K562 (cell line): Measurements from ENCODE around the gene GLUD1.

ENCODE experiments used
- CHD4 ChIP-seq: fragments of 200-600 bp; sonication (generic); IDR thresholded peaks from 3 replicates; pipeline ENCODE4 v1.6.1; 2012; ENCODE audit warnings: low read depth, mild to moderate bottlenecking, mixed read lengths, low read length, inconsistent platforms; ENCODE audit not compliant: insufficient read depth, insufficient replicate concordance, poor library complexity, severe bottlenecking
- EHMT2 ChIP-seq: fragments of 450-650 bp; IDR thresholded peaks from 2 replicates; pipeline ENCODE4 v1.6.1; 2018; ENCODE audit warnings: antibody characterized with exemption
- ZNF263 ChIP-seq: sonication (generic); formaldehyde crosslinking; IDR thresholded peaks from 2 replicates; pipeline ENCODE4 v1.8.0; 2022; ENCODE audit warnings: mild to moderate bottlenecking, missing genetic modification reagents, borderline replicate concordance

- no peak for TF ChIP-seq ZNF263
- TF ChIP-seq EHMT2: no peak
- no peak for TF ChIP-seq CHD4
Measured at GRCh38 chr10:87095236-87095945, 748 bp upstream of the GLUD1 start.
